ENCODE data around the gene STOX2.

STOX2 gene

DNA sequence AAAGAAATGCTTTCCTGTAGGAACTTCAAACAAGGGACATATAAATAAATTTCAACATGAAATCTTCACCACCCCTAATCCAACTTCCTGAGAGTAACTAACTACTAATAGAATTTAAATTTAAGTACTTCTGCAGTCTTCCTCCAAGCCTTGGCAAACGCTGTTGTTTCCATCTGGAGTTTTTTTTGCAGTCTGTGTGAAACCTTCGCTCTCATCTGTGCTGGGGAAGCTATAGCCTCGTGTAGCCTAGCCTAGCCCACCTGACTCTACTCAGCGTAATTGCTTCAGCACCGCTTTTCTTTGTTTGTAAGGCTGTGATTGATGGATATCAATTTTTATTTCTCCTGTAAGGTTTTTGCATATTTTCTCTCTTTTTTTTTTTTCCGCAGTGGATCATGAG lies 30.9 kb downstream of the STOX2 start:
- H3K36me3 ChIP-seq, result no peaks in the 10 kb centered on the region
- H3K27ac ChIP-seq, result no peak overlapping the region
- TF ChIP-seq, protein P1, sequence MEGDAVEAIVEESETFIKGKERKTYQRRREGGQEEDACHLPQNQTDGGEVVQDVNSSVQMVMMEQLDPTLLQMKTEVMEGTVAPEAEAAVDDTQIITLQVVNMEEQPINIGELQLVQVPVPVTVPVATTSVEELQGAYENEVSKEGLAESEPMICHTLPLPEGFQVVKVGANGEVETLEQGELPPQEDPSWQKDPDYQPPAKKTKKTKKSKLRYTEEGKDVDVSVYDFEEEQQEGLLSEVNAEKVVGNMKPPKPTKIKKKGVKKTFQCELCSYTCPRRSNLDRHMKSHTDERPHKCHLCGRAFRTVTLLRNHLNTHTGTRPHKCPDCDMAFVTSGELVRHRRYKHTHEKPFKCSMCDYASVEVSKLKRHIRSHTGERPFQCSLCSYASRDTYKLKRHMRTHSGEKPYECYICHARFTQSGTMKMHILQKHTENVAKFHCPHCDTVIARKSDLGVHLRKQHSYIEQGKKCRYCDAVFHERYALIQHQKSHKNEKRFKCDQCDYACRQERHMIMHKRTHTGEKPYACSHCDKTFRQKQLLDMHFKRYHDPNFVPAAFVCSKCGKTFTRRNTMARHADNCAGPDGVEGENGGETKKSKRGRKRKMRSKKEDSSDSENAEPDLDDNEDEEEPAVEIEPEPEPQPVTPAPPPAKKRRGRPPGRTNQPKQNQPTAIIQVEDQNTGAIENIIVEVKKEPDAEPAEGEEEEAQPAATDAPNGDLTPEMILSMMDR (IDR thresholded peaks at IDR 0.05), result no peak
- no peak for DNase-seq
- no peaks in the 10 kb centered on the region for H3K9me3 ChIP-seq
- no peak overlapping the region for H3K4me3 ChIP-seq
- no peaks in the 10 kb centered on the region for H3K4me1 ChIP-seq
- intact Hi-C loops (cut with DNase I; ENCODE audit: low total_unique reads), result loop anchor here (2.0 kb wide), 1 partner anchor 19 kb away; no protein-coding TSS in a partner anchor
- no peaks in the 10 kb centered on the region for H3K27me3 ChIP-seq

DNA sequence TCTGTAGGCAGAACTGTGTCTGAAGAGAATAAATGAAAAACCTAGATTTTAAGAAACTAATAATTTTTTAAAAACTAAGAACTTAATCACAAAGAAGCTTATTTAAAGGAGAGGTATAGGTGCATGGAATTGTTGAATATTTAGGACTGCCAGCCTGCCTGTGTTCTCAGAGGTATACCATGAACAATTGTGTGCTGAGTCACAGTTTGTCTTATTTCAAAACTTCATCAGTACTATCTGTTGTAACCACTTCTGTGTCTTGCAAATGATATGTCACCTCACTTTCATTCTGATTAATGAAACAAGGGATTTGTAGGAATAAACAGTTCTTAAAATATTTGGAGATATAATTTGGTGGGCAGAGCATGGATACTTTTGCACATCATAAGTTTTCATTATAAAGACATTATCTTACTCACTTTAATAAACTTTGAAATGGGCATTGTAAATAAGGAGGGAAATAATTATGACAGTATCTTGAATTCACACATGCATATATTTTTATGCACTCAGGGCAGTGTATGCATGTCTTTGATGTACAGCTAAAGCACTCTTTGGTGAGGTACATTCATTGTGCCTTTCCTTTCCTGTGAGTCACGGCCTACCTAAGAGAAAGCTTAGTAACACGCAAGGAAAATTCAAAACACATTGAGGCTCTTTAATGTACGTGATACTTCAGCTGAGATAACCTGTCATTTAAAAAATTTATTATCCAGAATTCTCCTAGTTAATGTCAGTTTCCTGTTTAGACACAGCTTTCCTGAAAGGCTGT lies 31.7 kb downstream of the STOX2 start:
- H3K4me1 ChIP-seq, result no peaks in the 10 kb centered on the region
- H3K27me3 ChIP-seq, result no peaks in the 10 kb centered on the region
- H3K27ac ChIP-seq, result no peak overlapping the region
- DNase-seq, result no peak
- no peaks in the 10 kb centered on the region for H3K36me3 ChIP-seq
- no peak overlapping the region for H3K4me3 ChIP-seq
- intact Hi-C loops (cut with DNase I; ENCODE audit: low total_unique reads), result loop anchor here (2.0 kb wide), 1 partner anchor 20 kb away; no protein-coding TSS in a partner anchor
- TF ChIP-seq, protein P1 (IDR thresholded peaks at IDR 0.05), result no peak
- no peaks in the 10 kb centered on the region for H3K9me3 ChIP-seq

DNA sequence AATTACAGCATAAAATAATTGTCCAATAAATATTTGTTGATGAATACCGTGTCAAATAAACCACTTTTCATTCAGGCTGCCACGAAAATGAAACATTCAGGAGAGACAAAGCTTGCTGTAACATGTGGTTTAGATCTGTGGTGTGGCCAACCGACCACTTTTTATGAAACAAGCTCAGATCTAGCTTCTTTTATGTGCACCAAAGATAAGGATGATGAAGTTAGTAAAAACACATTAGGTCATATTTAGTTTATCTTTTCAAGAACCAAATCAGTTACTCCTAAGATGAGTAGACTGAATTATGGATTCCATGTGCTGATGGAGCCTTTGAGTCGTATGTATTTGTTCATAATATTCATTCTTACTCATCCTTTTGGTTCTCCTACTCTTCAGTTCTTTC lies 35.8 kb downstream of the STOX2 start:
- TF ChIP-seq, protein P1 (IDR thresholded peaks at IDR 0.05), result no peak
- intact Hi-C loops (cut with DNase I; ENCODE audit: low total_unique reads), result no loop called here
- Histone ChIP-seq H3K36me3 (no peaks in the 10 kb centered on the region), H3K4me3 (no peak overlapping the region), H3K9me3 (no peaks in the 10 kb centered on the region), H3K27ac (no peak overlapping the region), H3K27me3 (no peaks in the 10 kb centered on the region), H3K4me1 (no peaks in the 10 kb centered on the region)
- no peak for DNase-seq

DNA sequence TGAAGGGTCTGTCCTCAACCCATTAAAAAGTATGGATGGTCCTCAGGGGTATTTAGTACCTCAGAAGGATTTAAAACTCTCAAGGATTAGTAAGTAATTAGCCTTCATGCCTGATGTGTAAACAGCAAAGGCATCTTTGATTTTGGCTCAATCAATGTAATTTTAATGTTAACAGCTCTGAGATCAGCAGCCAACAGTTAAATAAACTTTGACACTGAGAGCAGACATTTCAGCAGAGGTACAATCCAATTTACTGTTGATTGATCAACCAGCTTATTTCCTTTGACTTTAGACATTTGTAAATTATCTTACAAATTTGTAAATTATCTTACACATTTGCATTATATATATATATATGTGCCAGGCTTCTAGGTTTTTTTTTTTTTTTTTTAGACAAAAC lies 36.9 kb downstream of the STOX2 start:
- intact Hi-C loops (cut with DNase I; ENCODE audit: low total_unique reads), result no loop called here
- Histone ChIP-seq H3K27me3 (no peaks in the 10 kb centered on the region), H3K4me1 (no peaks in the 10 kb centered on the region), H3K27ac (no peak overlapping the region), H3K9me3 (no peaks in the 10 kb centered on the region), H3K36me3 (no peaks in the 10 kb centered on the region), H3K4me3 (no peak overlapping the region)
- no peak for DNase-seq
- TF ChIP-seq, protein P1 (IDR thresholded peaks at IDR 0.05), result no peak

DNA sequence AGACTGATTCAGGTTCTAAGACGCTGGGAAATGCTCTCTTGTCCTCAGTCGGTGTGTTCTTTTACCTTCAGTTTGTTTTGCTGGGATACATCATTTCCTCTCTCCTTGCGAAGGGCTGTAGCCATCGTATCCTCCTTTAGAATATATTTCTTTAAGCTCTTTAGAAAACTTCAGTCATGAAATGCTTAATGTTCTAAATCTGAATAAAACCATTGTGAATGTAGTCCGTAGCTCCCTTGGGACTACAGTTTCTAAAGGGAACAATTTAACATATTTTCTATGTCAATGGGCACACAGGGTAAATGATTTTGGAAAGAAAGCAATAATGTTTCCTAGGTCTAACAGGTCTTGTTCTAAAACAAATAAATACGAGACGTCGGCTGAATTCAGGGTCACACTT lies 40.6 kb downstream of the STOX2 start:
- intact Hi-C loops (cut with DNase I; ENCODE audit: low total_unique reads), result no loop called here
- TF ChIP-seq, protein P1 (IDR thresholded peaks at IDR 0.05), result no peak
- Histone ChIP-seq H3K4me1 (no peaks in the 10 kb centered on the region), H3K36me3 (no peaks in the 10 kb centered on the region), H3K27ac (no peak overlapping the region), H3K27me3 (no peaks in the 10 kb centered on the region), H3K4me3 (no peak overlapping the region), H3K9me3 (no peaks in the 10 kb centered on the region)
- DNase-seq, result no peak

All from tibial artery (tissue), 4 donors.